NOMO-1 (cell line): ENCODE data around the gene ATP1A1.

ENCODE experiments used
- DNase-seq, 2 experiments: peaks; one replicate each; lab custom pipeline; 2025; ENCODE audit not compliant: unreplicated experiment in 2 of 2; lab: John Stamatoyannopoulos, UW

The ATP1A1 gene

GRCh38 chr1:116368241-116368640 is 4.8 kb upstream of the ATP1A1 start:
- no peak for DNase-seq

DNA sequence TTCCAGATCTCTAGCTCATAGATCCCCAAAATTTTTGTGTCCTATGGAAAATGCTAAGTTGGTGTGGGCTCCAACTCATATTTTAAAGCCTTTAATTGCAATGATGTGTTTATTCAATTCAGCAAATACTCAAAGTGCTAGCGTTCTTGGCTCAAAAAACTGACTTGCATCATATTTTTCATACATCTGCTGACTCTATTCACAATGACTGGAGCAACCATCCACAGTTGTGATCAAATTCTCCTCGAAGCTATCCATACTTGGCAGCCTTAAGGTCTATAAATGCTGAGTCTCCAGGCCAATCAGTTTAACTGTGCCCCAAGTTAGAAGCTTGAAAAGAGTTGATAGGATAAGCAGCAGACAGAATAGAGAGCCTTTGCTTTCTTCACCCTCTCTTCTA is 2.9 kb upstream of the ATP1A1 start:
- DNase-seq, result no peak

- no peak for DNase-seq
Measured at GRCh38 chr1:116371752-116372151, 1.3 kb upstream of the ATP1A1 start.

- no peak for DNase-seq
Measured at GRCh38 chr1:116372191-116372590, 853 bp upstream of the ATP1A1 start.

GRCh38 chr1:116373431-116374352 is 648 bp downstream of the ATP1A1 start:
- peak; percentile 32 to 39 for DNase-seq

DNA sequence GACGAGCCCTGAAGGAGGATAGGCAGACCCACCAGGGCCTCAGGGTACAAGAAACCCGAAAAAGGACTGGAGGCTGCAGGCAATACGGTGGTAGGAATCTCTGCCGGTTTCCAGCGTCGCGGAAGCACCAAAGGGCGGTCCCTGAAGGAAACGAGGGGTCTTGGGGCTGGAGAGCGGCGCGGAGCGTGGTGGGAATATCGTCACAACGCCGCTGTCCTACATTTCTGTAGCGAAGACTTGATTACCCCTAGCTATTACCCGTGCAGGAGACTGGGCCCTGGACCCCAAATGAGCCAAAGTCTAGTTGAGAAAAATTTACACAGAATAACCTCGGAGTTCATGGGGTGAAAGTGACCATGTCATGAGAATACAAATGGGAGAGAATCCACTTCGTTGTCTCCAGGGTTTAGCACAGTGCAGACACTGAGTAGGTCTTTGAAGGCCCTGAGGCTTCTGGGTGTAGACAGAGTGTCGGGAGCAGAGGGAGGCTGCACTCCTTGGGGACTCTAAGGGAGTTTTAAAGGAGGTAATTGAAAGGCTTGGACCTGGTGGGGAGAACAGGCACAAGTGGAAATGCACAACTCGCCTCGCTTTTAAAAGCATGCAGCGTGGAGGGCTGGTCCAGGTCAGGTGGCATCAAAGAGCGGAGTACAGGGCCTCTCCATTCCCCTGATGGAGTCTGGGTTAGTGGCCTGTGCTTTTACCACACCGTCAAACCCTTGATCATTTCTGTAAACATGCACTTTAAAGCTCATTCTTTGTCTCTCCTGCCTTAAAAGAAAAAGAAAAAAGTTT is 1.5 kb downstream of the ATP1A1 start:
- no peak for DNase-seq

DNA sequence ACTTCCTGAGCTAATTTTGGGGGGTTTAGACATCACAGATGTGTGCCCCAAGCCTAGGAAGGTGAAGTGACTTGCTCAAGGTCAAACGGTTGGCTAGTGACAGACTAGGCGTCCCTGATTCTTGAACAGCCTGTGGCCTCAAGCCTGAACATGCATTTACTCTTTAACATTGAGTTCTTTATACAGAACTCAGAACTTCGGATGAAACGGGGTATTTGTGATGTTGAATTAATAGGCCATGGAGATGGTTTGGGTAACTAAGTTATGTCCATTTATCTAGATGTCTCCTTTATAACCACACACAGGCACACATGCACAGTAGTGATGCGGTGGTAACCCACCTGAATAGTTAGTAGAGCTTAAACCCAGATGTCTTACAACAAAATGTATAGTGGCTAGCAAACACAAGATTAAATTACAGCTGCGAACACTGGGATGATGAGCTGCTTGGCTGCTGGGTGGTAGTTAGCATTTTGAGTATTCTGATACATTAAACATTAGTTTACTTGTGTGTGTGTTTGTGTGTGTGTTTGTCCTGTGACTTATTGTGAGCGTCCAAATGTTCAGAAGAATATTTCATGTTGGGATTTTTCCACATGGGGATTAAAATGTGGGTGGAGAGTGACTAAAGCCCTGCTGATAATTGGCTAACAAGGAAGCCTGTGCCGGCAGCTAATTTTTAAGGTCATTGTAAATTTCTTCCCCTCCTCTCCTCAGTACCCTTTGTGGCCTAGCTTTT is 2.3 kb downstream of the ATP1A1 start:
- DNase-seq, result no peak

- no peak for DNase-seq
Measured at GRCh38 chr1:116375887-116376728, 3.1 kb downstream of the ATP1A1 start.

- DNase-seq, result no peak
Measured at GRCh38 chr1:116376729-116377086, 3.7 kb downstream of the ATP1A1 start.

- peak; percentile 58 to 95 for DNase-seq
Measured at GRCh38 chr1:116377541-116378529, 4.8 kb downstream of the ATP1A1 start.

GRCh38 chr1:116379057-116379630 is 6.1 kb downstream of the ATP1A1 start:
- DNase-seq, result no peak

DNA sequence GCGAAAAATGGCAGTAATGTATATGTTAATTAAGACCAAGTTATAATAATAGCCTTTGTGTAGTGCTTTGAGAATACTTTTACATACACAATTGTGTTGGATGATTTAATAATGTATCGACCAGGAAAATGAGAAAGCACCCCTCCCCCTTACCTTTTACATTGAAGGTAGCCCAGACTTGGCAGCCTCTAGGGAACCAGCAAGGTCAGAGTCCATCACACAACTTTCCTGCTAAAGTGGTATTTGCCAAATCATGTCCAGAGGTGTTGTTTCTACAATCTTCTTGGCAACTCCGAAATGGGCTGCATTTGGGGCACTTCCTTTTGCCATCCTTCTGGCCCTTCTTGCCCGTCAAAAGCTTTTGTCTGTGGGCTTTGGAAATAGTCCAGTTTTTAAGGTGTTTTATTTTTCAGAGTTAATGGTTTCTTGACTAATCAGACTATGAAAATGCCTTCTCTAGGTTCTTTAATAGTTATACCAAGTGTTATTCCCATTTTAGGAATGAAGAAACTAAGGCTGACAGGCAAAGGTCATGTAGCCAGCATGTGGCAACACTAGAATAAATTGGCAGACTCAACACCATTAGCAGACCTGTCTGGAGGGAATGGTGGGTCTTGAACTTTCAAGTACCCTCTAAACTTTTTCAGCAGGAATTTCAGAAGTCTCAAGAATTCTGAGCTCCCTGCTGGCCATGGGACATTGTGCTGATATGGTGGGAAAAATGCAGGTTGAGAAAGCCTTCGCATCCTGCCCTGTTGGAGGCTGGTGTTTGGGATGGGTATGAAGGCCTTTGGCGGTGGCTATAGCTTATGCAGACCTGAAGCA is 6.8 kb downstream of the ATP1A1 start:
- no peak for DNase-seq

- DNase-seq, result peak; percentile 9 to 45
Measured at GRCh38 chr1:116380499-116381242, 7.6 kb downstream of the ATP1A1 start.

DNA sequence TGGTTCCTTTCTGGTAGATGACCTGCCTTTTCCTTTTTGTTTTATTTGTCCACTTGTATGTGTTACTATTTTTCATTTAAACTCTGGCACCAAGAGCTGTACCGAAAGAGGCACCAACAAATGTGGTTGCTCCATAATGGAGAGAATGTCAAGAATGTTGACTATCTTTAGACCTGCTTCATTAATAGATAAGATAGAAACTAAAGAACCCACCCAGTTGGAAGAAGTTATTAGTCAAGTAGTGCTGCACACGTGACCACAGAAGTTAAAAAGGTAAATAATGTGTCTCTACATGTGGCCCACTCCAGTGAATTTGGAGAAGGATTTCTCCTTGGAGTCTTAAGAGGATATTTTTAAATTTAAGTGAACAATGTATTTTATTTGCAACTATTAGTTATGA is 9.3 kb downstream of the ATP1A1 start:
- no peak for DNase-seq

DNA sequence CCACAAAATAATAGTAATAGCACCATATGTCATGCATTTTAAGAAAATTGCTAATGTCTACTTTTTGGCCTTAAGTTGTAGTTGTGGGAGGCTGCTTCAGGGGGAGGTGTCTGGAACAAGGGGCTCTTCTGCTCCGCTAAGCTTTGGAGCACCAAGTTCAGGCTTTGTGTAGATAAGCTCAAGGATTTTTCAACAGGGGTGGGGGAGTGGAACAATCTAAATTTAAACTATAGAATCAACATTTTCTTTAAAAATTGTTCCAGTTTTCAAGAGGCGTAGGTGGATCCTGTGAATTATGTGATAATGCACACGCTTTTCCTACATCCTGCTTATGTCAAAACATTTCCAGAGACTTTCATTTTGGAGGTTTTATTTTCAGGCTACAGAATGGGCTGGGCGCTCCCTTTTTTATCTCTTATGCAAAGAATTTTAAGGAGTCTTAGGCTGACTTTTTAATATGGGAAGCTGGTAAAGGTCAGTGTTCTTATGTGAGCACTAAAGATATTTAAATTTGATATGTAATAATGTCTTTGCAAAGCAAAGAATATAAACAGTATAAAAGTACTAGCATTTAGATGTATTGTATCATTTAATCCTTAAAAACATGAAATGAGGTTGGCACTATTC is 9.9 kb downstream of the ATP1A1 start:
- no peak for DNase-seq

DNA sequence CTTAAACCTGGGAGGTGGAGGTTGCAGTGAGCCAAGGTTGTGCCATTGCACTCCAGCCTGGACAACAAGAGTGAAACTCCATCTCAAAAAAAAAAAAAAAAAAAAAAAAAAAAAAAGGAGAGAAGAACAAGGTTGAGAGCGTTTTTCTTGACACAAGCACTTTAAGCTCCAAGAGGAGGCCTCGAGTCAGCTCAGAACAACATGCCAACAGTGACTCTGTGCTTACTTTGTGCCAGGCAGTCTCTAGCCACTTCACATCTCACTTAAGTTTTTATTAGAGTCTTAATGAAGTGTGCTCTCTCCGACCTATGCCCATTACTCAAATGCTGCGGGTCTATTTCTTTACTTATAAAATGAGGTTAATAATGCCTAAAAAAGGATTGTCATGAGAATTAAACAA is 13.0 kb downstream of the ATP1A1 start:
- no peak for DNase-seq

GRCh38 chr1:116387551-116387950 is 14.5 kb downstream of the ATP1A1 start:
- DNase-seq, result no peak
